SK-MEL-5 (cell line): Measurements from ENCODE around the gene SCFD2. TPM values are rescaled to one million over a fixed set of nuclear protein-coding genes. Genes with fewer than 3 reads are reported as not detected.
"Not testable (repeated sequence)": the region's sequence is repeated elsewhere in the genome, so short reads cannot be mapped to it uniquely, and the experiment has no call there.

Experiments used
- DNase-seq: peaks from one replicate; pipeline ENCODE4 v3.0.0-alpha.2; 2016; ENCODE audit warnings: low read depth, low spot score
- in situ Hi-C: cut with HindIII; loops from 2 replicates; pipeline ENCODE4 v1.10.0; 2016; ENCODE audit warnings: low sequenced_read_pairs, high pct_unique_total_duplicates, low pct_unique_long_range_greater_than_20kb
- total RNA-seq: library from RNA; depleted of rRNA; stranded (reverse); fragments of >200 nt; shearing (Covaris generic); gene quantifications from 2 replicates; pipeline ENCODE4 v1.2.3, GENCODE V29; 2014

SCFD2 gene
- total RNA-seq, 1 experiment from 2014 or later: 25.7 TPM

- DNase-seq: no peak
- in situ Hi-C loops: no loop called here
These were observed 191.0 kb downstream of the SCFD2 start for GRCh38 chr4:53174823-53175222.

- DNase-seq: no peak
- in situ Hi-C loops: no loop called here
These were observed 192.3 kb downstream of the SCFD2 start for GRCh38 chr4:53173576-53173975.

- in situ Hi-C loops: no loop called here
- no peak for DNase-seq
These were observed 194.1 kb downstream of the SCFD2 start for GRCh38 chr4:53171797-53172196.

- DNase-seq: no peak
- in situ Hi-C loops: no loop called here
These were observed 195.9 kb downstream of the SCFD2 start for GRCh38 chr4:53169695-53170617.

GRCh38 chr4:53168228-53168627 lies 197.6 kb downstream of the SCFD2 start:
- in situ Hi-C loops: no loop called here
- DNase-seq: no peak

GRCh38 chr4:53162969-53163368 lies 202.9 kb downstream of the SCFD2 start:
- in situ Hi-C loops: no loop called here
- no peak for DNase-seq

GRCh38 chr4:53161787-53162433 lies 204.0 kb downstream of the SCFD2 start:
- no peak for DNase-seq
- in situ Hi-C loops: no loop called here

GRCh38 chr4:53161051-53161786 lies 204.6 kb downstream of the SCFD2 start:
- DNase-seq: no peak

GRCh38 chr4:53156896-53157295 lies 209.0 kb downstream of the SCFD2 start:
- DNase-seq: no peak
- in situ Hi-C loops: no loop called here

More at GRCh38 chr4:53161051-53161786, 204.6 kb downstream of the SCFD2 start:
- in situ Hi-C loops: no loop called here

- in situ Hi-C loops: no loop called here
- DNase-seq: no peak
These were observed 213.4 kb downstream of the SCFD2 start for GRCh38 chr4:53152467-53152866.

GRCh38 chr4:53151489-53151788 lies 214.4 kb downstream of the SCFD2 start:
- in situ Hi-C loops: no loop called here
- no peak for DNase-seq

GRCh38 chr4:53150631-53151488 lies 215.0 kb downstream of the SCFD2 start:
- DNase-seq: no peak
- in situ Hi-C loops: no loop called here

- in situ Hi-C loops: no loop called here
- no peak for DNase-seq
These were observed 218.2 kb downstream of the SCFD2 start for GRCh38 chr4:53147711-53148110.

GRCh38 chr4:53147197-53147596 lies 218.7 kb downstream of the SCFD2 start:
- in situ Hi-C loops: no loop called here
- no peak for DNase-seq

GRCh38 chr4:53141308-53141707 lies 224.6 kb downstream of the SCFD2 start:
- no peak for DNase-seq
- in situ Hi-C loops: no loop called here

- in situ Hi-C loops, DNase-seq: not testable (repeated sequence)
These were observed 226.6 kb downstream of the SCFD2 start for GRCh38 chr4:53139256-53139655.

- in situ Hi-C loops: no loop called here
These were observed 228.4 kb downstream of the SCFD2 start for GRCh38 chr4:53137468-53137867.

GRCh38 chr4:53136954-53137353 lies 228.9 kb downstream of the SCFD2 start:
- DNase-seq: no peak
- in situ Hi-C loops: no loop called here

More at GRCh38 chr4:53137468-53137867, 228.4 kb downstream of the SCFD2 start:
- no peak for DNase-seq
